Amniotic stem cell (primary cell): ENCODE results near the gene H6PD.
A peak's percentile ranks its signal among the peaks of the same experiment; 100 is the strongest.

ENCODE experiments used
- DNase-seq: peaks from one replicate; lab custom pipeline; 2025; lab: John Stamatoyannopoulos, UW

The H6PD gene

DNA sequence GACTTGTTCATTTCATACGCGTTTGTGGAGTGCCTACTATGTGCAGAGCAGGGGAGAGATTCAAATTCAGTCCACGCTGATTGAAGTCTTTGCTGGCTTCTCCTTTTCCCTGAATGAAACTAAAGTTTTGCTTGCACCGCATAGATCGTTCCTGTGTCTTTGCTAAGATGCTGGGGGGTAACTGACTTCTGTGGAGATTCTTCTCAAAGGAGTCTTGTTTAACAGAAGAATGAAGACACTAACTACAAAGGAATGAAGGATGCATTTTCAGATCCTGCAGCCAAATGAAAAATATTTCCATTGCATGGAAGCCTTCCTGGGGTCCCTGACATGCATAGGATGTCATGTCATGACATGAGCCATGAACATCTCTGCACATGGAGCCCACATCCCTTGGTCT lies 26.9 kb upstream of the H6PD start:
- no peak for DNase-seq

- DNase-seq, result peak; percentile 26
Measured at GRCh38 chr1:9211291-9211811, 23.2 kb upstream of the H6PD start.

DNA sequence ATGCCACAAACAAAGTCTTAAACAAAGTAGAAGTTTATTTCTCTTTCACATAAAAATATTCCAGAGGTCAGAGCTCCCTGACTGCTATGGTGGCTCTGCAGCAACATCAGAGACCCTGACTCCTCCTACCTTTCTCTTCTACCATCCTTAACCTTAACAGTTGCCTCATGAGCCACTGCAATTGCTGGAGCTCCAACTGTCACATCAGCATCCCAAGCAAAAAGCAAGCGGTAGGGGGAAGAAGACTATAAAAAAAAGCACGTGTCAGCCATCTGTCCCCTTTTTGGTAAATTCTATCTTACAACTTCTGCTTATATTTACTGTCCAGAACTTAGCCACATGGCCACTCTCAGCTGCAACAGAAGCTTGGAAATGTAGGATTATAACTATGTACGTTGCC lies 21.8 kb upstream of the H6PD start:
- DNase-seq, result no peak

DNA sequence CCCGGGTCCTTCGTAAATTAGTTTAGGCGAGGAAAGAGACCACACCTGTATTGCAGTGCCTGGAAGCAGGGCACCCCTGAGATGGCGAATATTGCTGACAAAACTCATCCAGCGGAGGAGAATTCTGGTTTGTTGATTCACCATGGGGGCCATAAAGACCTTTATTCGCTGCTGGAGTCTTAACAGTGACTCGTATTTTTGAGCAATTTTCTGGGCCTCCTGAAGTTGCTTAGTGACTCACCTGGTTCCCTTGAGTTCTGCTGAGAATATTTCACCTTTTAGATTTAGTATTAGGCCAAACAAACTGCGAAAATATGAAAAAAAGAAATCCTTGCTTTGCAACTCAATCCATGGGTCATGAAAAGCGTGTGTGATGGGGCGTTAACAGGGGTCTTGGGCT lies 20.6 kb upstream of the H6PD start:
- no peak for DNase-seq

DNA sequence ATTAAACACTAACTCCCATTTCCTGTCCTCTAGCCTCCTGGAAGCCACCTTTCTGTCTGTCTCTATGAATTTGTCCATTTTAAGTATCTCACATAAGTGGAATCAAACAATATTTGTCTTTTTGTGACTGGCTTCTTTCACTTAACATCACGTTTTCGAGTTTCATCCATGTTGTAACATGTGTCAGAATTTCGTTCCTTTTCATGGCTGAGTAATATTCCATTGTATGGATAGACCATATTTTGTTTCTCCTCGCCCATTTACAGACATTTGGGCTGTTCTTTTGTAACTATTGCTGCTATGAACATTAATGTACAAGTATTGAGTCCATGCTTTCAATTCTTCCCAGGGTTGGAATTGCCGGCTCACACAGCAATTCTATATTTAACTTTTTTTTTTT lies 15.7 kb upstream of the H6PD start:
- DNase-seq, result no peak

DNA sequence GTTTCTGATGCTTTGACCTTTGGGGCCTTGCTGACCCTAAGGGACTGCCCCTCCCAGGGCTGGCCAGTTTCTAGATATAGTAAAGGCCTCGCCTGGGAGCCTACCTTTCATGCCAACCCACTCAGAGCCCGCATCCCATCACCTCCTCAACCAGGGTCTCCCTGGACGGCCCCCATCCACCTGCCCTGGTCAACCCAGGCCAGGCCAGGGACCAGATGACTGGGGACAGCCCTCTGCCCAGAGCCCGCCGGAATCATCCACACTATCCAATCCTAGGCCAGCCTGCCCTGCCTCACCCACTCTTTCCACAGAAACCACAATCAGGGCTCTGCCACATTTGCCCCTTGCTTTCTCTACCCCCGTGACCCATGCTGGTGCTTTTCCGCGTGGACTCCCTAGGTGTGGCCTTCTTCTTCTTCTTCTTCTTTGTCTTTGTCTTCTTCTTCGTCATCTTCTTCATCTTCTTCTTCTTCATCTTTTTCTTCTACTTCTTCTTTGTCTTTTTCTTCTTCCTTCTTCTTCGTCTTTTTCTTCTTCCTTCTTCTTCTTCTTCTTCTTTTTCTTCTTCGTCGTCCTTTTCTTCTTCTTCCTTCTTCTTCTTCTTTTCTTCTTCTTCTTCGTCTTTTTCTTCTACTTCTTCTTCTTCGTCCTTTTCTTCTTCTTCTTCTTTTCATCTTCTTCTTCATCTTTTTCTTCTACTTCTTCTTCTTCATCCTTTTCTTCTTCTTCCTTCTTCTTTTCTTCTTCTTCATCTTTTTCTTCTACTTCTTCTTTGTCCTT lies 11.5 kb upstream of the H6PD start:
- no peak for DNase-seq

DNA sequence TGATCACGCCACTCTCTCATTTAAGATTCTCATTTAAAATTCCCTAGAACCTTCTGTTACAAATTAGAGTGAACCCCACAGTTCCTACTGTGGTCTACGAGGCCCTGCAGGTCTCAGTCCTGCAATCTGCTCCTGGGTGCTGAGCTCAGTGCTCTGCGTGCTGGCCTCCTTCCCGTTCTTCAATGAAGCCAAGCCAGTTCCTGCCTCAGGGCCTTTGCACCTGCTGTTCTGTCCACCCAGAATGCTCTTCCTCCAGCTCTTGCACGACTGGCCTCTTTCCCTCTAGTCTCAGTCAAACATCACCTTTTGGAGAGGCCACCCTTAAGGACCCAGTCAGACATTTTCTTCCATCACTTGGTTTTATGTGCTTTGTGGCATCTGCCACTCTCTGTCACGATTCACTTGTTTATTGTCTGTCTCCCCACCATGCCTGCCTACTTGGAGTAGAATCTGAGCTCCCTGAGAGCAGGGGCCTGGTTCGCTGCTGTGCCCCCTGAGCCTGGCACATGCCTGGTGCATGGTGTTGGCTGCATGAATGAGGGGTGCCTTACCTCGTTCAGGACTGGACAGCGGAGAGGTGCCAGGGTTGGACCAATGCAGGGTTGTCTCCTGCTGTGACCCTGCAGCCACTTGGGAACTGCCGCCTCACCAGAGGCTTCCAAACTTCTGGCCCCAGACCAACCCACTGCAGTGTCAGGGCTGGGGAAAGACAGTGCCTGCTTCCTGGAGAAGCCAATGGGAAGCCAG lies 9.7 kb upstream of the H6PD start:
- DNase-seq, result no peak

DNA sequence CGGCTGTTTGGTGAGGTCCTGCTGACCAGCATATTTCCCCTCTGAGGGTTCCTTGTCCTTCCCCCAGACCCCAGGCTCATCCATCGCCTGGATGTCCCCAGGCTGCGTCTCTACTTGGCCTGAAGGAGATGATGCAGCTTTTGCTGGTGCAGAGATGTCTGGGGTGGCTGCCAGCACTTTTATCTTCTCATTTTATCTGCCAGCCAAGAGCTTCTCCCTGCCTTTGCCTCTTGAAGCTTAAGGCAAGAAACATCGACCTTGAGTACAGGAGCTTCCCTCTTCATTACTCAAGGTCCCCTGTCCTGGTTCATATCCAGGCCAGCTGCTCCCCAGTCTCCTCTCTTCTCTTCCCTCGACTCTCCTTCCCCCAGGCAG lies 9.2 kb upstream of the H6PD start:
- no peak for DNase-seq

- DNase-seq, result no peak
Measured at GRCh38 chr1:9228609-9229008, 6.0 kb upstream of the H6PD start.

DNA sequence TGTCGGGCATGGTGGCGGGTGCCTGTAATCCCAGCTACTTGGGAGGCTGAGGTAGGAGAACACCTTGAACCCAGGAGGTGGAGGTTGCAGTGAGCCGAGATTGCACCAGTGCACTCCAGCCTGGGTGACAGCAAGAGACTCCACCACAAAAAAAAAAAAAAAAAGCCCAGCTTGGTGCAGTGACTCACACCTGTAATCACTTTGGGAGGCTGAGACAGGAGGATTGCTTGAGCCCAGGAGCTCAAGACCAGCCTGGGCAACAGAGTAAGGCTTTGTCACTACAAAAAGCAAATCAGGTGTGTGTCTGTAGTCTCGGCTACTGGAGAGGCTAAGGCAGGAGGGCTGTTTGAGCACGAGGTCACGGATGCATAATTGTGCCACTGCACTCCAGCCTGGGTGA lies 5.0 kb upstream of the H6PD start:
- no peak for DNase-seq

DNA sequence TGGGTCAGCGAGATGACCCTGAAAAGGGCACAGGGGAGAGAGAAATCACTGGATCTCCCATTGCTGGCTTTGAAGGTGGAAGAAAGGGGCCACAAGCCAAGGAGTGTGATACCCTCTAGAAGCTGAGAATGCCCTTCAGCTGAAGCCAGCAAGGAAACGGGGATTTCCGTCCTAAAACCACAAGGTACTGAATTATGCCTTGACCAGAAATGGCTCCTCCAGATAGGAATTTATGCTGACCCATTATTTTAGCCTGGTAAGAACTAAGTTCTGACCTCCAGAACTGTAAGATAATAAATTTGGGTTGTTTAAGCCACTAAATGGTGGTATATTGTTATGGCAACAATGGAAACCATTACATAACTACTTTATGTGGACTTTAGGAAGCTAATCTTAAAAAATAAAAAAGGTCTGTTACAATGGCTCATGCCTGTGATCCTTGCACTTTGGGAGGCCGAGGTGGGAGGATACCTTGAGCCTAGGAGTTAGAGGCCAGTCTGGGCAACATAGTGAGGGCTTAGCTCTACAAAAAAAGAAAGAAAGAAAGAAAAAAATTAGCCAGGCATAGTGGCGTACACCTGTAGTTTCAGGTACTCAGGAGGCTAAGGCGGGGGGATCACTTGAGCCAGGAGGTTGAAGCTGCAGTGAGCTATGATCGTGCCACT lies 3.6 kb upstream of the H6PD start:
- no peak for DNase-seq

GRCh38 chr1:9231648-9232332 lies 2.8 kb upstream of the H6PD start:
- DNase-seq, result no peak

GRCh38 chr1:9233241-9233941 lies 1.2 kb upstream of the H6PD start:
- no peak for DNase-seq

DNA sequence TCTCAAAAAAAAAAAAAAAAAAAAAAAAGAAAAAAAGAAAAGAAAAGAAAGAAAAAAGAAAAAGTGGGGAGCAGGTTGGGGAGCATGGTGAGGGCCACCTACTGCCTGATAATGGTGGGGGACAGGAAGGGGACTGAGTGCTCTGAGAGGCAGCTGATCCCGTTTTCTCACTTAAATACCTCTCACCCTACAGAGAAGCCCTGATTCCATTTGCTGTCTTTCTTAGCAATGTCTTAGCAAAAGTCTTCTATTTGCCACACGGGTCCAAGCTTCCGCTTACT lies 692 bp upstream of the H6PD start:
- DNase-seq, result no peak

DNA sequence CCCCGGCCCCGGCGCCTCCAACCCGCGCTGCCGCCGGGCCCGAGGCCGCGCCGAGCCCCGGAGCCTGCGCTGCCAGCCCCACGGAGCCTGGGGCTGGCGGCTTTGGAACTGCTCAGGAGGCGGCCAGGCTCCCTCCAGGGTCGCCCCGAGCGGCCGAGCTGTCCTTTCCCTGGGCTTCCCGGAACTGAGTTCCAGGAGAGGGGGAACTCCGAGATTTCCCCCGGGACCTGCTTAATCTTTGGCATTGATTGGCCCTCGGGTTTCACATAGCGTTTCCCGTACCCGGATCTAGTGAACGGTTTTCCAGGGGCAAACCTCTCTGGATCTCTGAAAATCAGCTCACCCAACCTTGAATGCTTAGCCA lies 504 bp downstream of the H6PD start:
- peak; percentile 26 for DNase-seq

DNA sequence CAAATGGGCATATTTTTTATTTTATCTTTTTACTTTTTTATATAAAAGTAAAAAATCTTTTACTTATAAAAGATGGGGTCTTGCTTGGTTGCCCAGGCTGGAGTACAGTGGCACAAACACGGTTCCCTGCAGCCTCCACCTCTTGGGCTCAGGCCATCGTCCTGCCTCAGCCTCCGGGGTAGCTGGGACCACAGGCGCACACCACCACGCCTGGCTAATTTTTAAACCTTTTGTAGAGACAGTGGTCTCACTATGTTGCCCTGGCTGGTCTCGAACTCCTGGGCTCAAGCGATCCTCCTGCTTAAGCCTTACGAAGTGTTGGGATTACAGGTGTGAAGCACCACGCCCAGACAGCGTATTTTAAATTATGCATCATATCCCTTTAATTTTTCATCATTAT lies 986 bp downstream of the H6PD start:
- DNase-seq, result no peak

DNA sequence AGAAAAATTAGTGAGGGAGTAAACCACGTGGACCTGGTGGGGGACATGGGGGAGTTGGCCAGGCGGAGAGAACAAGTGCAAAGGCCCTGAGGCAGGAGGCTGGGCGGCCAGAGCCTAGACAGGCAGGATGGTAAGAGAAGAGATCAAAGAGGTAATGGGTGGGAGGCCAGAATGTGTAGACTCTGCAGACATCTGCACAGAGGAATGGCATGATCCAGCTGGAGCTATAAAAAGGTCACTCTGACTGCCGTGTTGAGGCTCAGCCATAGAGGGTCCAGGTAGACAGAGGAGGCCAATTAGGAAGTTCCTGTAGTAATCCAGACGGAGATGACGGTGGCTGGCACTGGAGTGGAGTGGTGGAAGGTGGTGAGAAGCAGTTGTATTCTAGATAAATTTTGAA lies 3.6 kb downstream of the H6PD start:
- DNase-seq, result no peak

DNA sequence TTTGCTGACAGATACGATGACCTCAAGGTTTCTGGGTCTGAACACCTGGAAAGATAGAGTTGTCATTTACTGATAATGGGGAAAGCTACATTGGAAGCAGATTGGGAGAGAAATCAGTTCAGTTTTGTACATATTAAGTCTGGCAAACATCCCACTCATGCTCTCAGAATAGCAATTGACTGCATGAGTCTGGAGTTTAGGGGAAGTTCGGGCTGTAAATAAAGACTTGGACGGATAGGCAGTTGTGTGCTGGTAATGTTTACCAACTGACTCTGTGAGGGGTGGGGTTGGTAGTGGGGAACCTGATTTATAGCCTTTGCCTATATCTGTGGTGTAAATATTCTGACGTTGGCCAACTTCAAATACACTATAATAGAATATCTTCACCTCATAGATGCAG lies 4.0 kb downstream of the H6PD start:
- no peak for DNase-seq

- peak; percentile 40 for DNase-seq
Measured at GRCh38 chr1:9239622-9240401, 5.2 kb downstream of the H6PD start.

- no peak for DNase-seq
Measured at GRCh38 chr1:9240914-9241820, 6.6 kb downstream of the H6PD start.
